Middle frontal gyrus (tissue), 1 donor: Measurements from ENCODE around the gene MRPL41.
"Not testable (repeated sequence)": the region's sequence is repeated elsewhere in the genome, so short reads cannot be mapped to it uniquely, and the experiment has no call there.

ENCODE experiments used
- DNase-seq: peaks from one replicate; pipeline ENCODE4 v3.0.0-alpha.2; 2015; ENCODE audit warnings: low spot score; ENCODE audit errors: extremely low spot score

Gene MRPL41

GRCh38 chr9:137552022-137552768 lies 516 bp downstream of the MRPL41 start:
- DNase-seq = no peak

GRCh38 chr9:137553654-137554053 lies 2.0 kb downstream of the MRPL41 start:
- DNase-seq = not testable (repeated sequence)

- DNase-seq = no peak
Observed at GRCh38 chr9:137554349-137554748, 2.7 kb downstream of the MRPL41 start.

- DNase-seq = no peak
Observed at GRCh38 chr9:137555179-137555578, 3.5 kb downstream of the MRPL41 start.

- DNase-seq = no peak
Observed at GRCh38 chr9:137556069-137556838, 4.6 kb downstream of the MRPL41 start.

GRCh38 chr9:137558127-137558526 lies 6.4 kb downstream of the MRPL41 start:
- no peak for DNase-seq

GRCh38 chr9:137564134-137564533 lies 12.5 kb downstream of the MRPL41 start:
- no peak for DNase-seq

GRCh38 chr9:137564817-137565411 lies 13.2 kb downstream of the MRPL41 start:
- no peak for DNase-seq

GRCh38 chr9:137568445-137568844 lies 16.8 kb downstream of the MRPL41 start:
- DNase-seq = not testable (repeated sequence)

GRCh38 chr9:137569609-137570203 lies 18.0 kb downstream of the MRPL41 start:
- no peak for DNase-seq

GRCh38 chr9:137570566-137570965 lies 18.9 kb downstream of the MRPL41 start:
- DNase-seq = no peak

- DNase-seq = no peak
Observed at GRCh38 chr9:137574192-137574591, 22.5 kb downstream of the MRPL41 start.

GRCh38 chr9:137575364-137575715 lies 23.7 kb downstream of the MRPL41 start:
- DNase-seq = no peak

- no peak for DNase-seq
Observed at GRCh38 chr9:137575716-137576411, 24.2 kb downstream of the MRPL41 start.

GRCh38 chr9:137578518-137579258 lies 27.0 kb downstream of the MRPL41 start, which contains the start of gene DPH7:
DPH7 (minus strand) TSS chr9:137578925; CDS start chr9:137578777, 148 bp downstream.
- peak; percentile 91 for DNase-seq

GRCh38 chr9:137579259-137579604 lies 27.6 kb downstream of the MRPL41 start:
- no peak for DNase-seq

- no peak for DNase-seq
Observed at GRCh38 chr9:137580209-137580953, 28.7 kb downstream of the MRPL41 start.

- DNase-seq = no peak
Observed at GRCh38 chr9:137580954-137581322, 29.3 kb downstream of the MRPL41 start.

- no peak for DNase-seq
Observed at GRCh38 chr9:137581361-137582285, 29.9 kb downstream of the MRPL41 start.
